ENCODE measurements around the gene RAD51B.
A peak's percentile ranks its signal among the peaks of the same experiment; 100 is the strongest.
"Not testable (repeated sequence)": the region's sequence is repeated elsewhere in the genome, so short reads cannot be mapped to it uniquely, and the experiment has no call there.

RAD51B gene

GRCh38 chr14:68690089-68690958, 870.7 kb downstream of the RAD51B start:
- no peak for DNase-seq (ENCODE audit: low read depth)

GRCh38 chr14:68691031-68691791, 871.6 kb downstream of the RAD51B start:
- DNase-seq (ENCODE audit: low read depth): no peak

GRCh38 chr14:68691792-68692118, 872.2 kb downstream of the RAD51B start:
- DNase-seq (ENCODE audit: low read depth): no peak

GRCh38 chr14:68692216-68692615, 872.6 kb downstream of the RAD51B start:
- DNase-seq (ENCODE audit: low read depth): no peak

GRCh38 chr14:68692916-68693771, 873.6 kb downstream of the RAD51B start:
- DNase-seq (ENCODE audit: low read depth): peak; percentile 50

- DNase-seq (ENCODE audit: low read depth): no peak
Observed at GRCh38 chr14:68693926-68694325, 874.3 kb downstream of the RAD51B start.

GRCh38 chr14:68694516-68695235, 875.1 kb downstream of the RAD51B start:
- no peak for DNase-seq (ENCODE audit: low read depth)

GRCh38 chr14:68695326-68695768, 875.8 kb downstream of the RAD51B start:
- peak; percentile 99 for DNase-seq (ENCODE audit: low read depth)

GRCh38 chr14:68695856-68696255, 876.3 kb downstream of the RAD51B start:
- no peak for DNase-seq (ENCODE audit: low read depth)

- no peak for DNase-seq (ENCODE audit: low read depth)
Observed at GRCh38 chr14:68696266-68696665, 876.7 kb downstream of the RAD51B start.

- DNase-seq (ENCODE audit: low read depth): no peak
Observed at GRCh38 chr14:68696721-68697495, 877.3 kb downstream of the RAD51B start.

- not testable (repeated sequence) for DNase-seq (ENCODE audit: low read depth)
Observed at GRCh38 chr14:68698773-68699172, 879.2 kb downstream of the RAD51B start.

- DNase-seq (ENCODE audit: low read depth): no peak
Observed at GRCh38 chr14:68701001-68701741, 881.6 kb downstream of the RAD51B start.

GRCh38 chr14:68702135-68702534, 882.6 kb downstream of the RAD51B start:
- no peak for DNase-seq (ENCODE audit: low read depth)

GRCh38 chr14:68702578-68702977, 883.0 kb downstream of the RAD51B start:
- DNase-seq (ENCODE audit: low read depth): no peak

GRCh38 chr14:68703093-68703492, 883.5 kb downstream of the RAD51B start:
- DNase-seq (ENCODE audit: low read depth): no peak

GRCh38 chr14:68704736-68705720, 885.4 kb downstream of the RAD51B start:
- DNase-seq (ENCODE audit: low read depth): no peak

- DNase-seq (ENCODE audit: low read depth): no peak
Observed at GRCh38 chr14:68705741-68706283, 886.2 kb downstream of the RAD51B start.

- DNase-seq (ENCODE audit: low read depth): no peak
Observed at GRCh38 chr14:68707482-68707881, 887.9 kb downstream of the RAD51B start.
